ENCODE results near the gene ST8SIA5.

DNA sequence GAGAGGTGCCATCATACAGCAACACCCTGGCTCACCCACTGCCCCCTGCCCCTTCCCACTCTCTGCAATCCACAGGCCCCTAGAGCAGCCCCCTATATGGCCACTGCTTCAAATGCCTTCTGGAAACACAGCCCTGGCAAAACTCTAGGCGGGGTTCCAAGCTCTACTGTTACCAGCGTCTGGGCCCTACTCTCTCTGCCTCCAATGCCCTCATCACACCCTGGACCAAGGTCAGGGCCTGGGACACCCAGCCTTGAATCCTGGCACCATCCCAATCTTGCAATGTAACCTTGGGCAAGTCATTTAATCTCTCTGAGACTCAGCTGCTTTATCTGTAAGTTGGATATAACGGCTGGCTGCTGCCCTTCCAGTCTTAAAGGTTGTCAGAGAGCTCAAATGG is 60.6 kb downstream of the ST8SIA5 start:
- TF ChIP-seq POLR2A (IDR thresholded peaks at IDR 0.05; ENCODE audit: insufficient read depth in 1 of 2, low read depth in 2 of 2, low read length in 2 of 2) (no peak), ZNF232 (CRISPR knock-in tag; IDR thresholded peaks at IDR 0.05; ENCODE audit: borderline replicate concordance) (no peak), ARHGAP35 (CRISPR knock-in tag; IDR thresholded peaks at IDR 0.05; ENCODE audit: borderline replicate concordance) (no peak), NR2C2 (CRISPR knock-in tag; IDR thresholded peaks at IDR 0.05; ENCODE audit: borderline replicate concordance) (no peak), ZNF503 (CRISPR knock-in tag; IDR thresholded peaks at IDR 0.05) (no peak), ZFYVE20 (CRISPR knock-in tag; IDR thresholded peaks at IDR 0.05; ENCODE audit: borderline replicate concordance, low read depth) (no peak)
- TF ChIP-seq, protein P1, sequence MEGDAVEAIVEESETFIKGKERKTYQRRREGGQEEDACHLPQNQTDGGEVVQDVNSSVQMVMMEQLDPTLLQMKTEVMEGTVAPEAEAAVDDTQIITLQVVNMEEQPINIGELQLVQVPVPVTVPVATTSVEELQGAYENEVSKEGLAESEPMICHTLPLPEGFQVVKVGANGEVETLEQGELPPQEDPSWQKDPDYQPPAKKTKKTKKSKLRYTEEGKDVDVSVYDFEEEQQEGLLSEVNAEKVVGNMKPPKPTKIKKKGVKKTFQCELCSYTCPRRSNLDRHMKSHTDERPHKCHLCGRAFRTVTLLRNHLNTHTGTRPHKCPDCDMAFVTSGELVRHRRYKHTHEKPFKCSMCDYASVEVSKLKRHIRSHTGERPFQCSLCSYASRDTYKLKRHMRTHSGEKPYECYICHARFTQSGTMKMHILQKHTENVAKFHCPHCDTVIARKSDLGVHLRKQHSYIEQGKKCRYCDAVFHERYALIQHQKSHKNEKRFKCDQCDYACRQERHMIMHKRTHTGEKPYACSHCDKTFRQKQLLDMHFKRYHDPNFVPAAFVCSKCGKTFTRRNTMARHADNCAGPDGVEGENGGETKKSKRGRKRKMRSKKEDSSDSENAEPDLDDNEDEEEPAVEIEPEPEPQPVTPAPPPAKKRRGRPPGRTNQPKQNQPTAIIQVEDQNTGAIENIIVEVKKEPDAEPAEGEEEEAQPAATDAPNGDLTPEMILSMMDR (CRISPR knock-in tag; IDR thresholded peaks at IDR 0.05): no peak
- TF ChIP-seq, protein P2, sequence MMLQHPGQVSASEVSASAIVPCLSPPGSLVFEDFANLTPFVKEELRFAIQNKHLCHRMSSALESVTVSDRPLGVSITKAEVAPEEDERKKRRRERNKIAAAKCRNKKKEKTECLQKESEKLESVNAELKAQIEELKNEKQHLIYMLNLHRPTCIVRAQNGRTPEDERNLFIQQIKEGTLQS (CRISPR knock-in tag; IDR thresholded peaks at IDR 0.05): no peak
